ENCODE results near the gene MAPK12.

Gene MAPK12

GRCh38 chr22:50269970-50270665 is 8.6 kb upstream of the MAPK12 start, which contains the start of gene MAPK11:
Gene MAPK11 (minus strand): TSS chr22:50270380. CDS start chr22:50270292, 88 bp downstream.
- no CpG with 5 or more reads among the region's 92 CpGs for WGBS, 2 donors (ENCODE audit: extremely low coverage in 2 of 2, insufficient read length in 2 of 2, insufficient replicate concordance in 1 of 2)
- Histone ChIP-seq H3K4me3 (ENCODE audit: low read length in 2 of 2) (peak within 1 kb of the TSS; percentile 67 to 71), H4K8ac (ENCODE audit: low read depth, low read length) (no peak within 1 kb of the TSS), H4K91ac (ENCODE audit: low read depth, low read length, poor library complexity) (no peak within 1 kb of the TSS), H2BK15ac (ENCODE audit: low read length) (peak within 1 kb of the TSS; percentile 92), H3K18ac (ENCODE audit: low read length) (peak within 1 kb of the TSS; percentile 94), H2AK5ac (ENCODE audit: low read depth, low read length) (peak within 1 kb of the TSS; percentile 98), H3K23ac (ENCODE audit: low read depth, low read length, poor library complexity) (peak within 1 kb of the TSS; percentile 67), H3K36me3 (replicated peaks in 1 of 2; ENCODE audit: control insufficient read depth in 2 of 2, insufficient read depth in 2 of 2, low read length in 2 of 2) (peaks cover 3 to 21% of the 10 kb centered on the region in 2 donors), H2BK120ac (ENCODE audit: low read depth, low read length) (peak within 1 kb of the TSS; percentile 63), H3K27me3 (ENCODE audit: control insufficient read depth in 3 of 3, insufficient read depth in 3 of 3, low read depth in 1 of 3, low read length in 3 of 3) (peaks cover 0 to 9% (median 0%) of the 10 kb centered on the region in 3 experiments), H3K4me1 (ENCODE audit: control insufficient read depth in 2 of 2, insufficient read depth in 1 of 2, low read depth in 1 of 2, low read length in 2 of 2) (peaks cover 26 to 27% of the 10 kb centered on the region in 2 donors), H3K9ac (ENCODE audit: low read depth, low read length, poor library complexity) (no peak within 1 kb of the TSS), H3K9me3 (replicated peaks in 1 of 2; ENCODE audit: control insufficient read depth in 2 of 2, insufficient read depth in 1 of 2, low read depth in 1 of 2, low read length in 2 of 2) (peaks cover 4 to 6% of the 10 kb centered on the region in 2 donors), H2BK5ac (ENCODE audit: low read length) (peak within 1 kb of the TSS; percentile 87), H3K79me1 (ENCODE audit: low read depth, low read length) (peaks cover under 1% of the 10 kb centered on the region), H2BK12ac (ENCODE audit: low read length) (peak within 1 kb of the TSS; percentile 77), H3K27ac (replicated peaks; ENCODE audit: low read length) (peak within 1 kb of the TSS; percentile 93), H2AFZ (ENCODE audit: low read length) (peak within 1 kb of the TSS; percentile 86), H3K4ac (ENCODE audit: low read length) (no peak within 1 kb of the TSS), H3K14ac (ENCODE audit: low read length) (no peak within 1 kb of the TSS), H3K4me2 (ENCODE audit: insufficient read depth, low read length, poor library complexity, severe bottlenecking) (peak within 1 kb of the TSS; percentile 83)
- DNase-seq (ENCODE audit: low spot score) = peak; percentile 26

GRCh38 chr22:50269573-50269969 is 8.1 kb upstream of the MAPK12 start:
- peak overlapping the region; percentile 77 for H2BK12ac ChIP-seq (ENCODE audit: low read length)
- peak overlapping the region; percentile 69 for H3K4me2 ChIP-seq (ENCODE audit: insufficient read depth, low read length, poor library complexity, severe bottlenecking)
- peak overlapping the region; percentile 98 for H2AK5ac ChIP-seq (ENCODE audit: low read depth, low read length)
- H3K9me3 ChIP-seq (replicated peaks in 1 of 2; ENCODE audit: control insufficient read depth in 2 of 2, insufficient read depth in 1 of 2, low read depth in 1 of 2, low read length in 2 of 2) = peaks cover 4 to 6% of the 10 kb centered on the region in 2 donors
- no peak for DNase-seq (ENCODE audit: low spot score)
- peaks cover 25 to 26% of the 10 kb centered on the region in 2 donors for H3K4me1 ChIP-seq (ENCODE audit: control insufficient read depth in 2 of 2, insufficient read depth in 1 of 2, low read depth in 1 of 2, low read length in 2 of 2)
- H3K23ac ChIP-seq (ENCODE audit: low read depth, low read length, poor library complexity) = peak overlapping the region; percentile 59
- no peak overlapping the region for H2BK5ac ChIP-seq (ENCODE audit: low read length)
- no peak overlapping the region for H4K8ac ChIP-seq (ENCODE audit: low read depth, low read length)
- peaks cover 0 to 9% (median 0%) of the 10 kb centered on the region in 3 experiments for H3K27me3 ChIP-seq (ENCODE audit: control insufficient read depth in 3 of 3, insufficient read depth in 3 of 3, low read depth in 1 of 3, low read length in 3 of 3)
- peak overlapping the region; percentile 67 to 71 for H3K4me3 ChIP-seq (ENCODE audit: low read length in 2 of 2)
- H4K91ac ChIP-seq (ENCODE audit: low read depth, low read length, poor library complexity) = no peak overlapping the region
- H3K18ac ChIP-seq (ENCODE audit: low read length) = peak overlapping the region; percentile 85
- peak overlapping the region; percentile 86 for H2AFZ ChIP-seq (ENCODE audit: low read length)
- H3K4ac ChIP-seq (ENCODE audit: low read length) = no peak overlapping the region
- peaks cover 0 to 19% of the 10 kb centered on the region in 2 donors for H3K36me3 ChIP-seq (replicated peaks in 1 of 2; ENCODE audit: control insufficient read depth in 2 of 2, insufficient read depth in 2 of 2, low read length in 2 of 2)
- no peak overlapping the region for H3K9ac ChIP-seq (ENCODE audit: low read depth, low read length, poor library complexity)
- no peak overlapping the region for H3K27ac ChIP-seq (replicated peaks; ENCODE audit: low read length)
- H3K79me1 ChIP-seq (ENCODE audit: low read depth, low read length) = no peaks in the 10 kb centered on the region
- H3K14ac ChIP-seq (ENCODE audit: low read length) = no peak overlapping the region
- no CpG with 5 or more reads among the region's 18 CpGs for WGBS, 2 donors (ENCODE audit: extremely low coverage in 2 of 2, insufficient read length in 2 of 2, insufficient replicate concordance in 1 of 2)
- H2BK120ac ChIP-seq (ENCODE audit: low read depth, low read length) = no peak overlapping the region
- peak overlapping the region; percentile 13 for H2BK15ac ChIP-seq (ENCODE audit: low read length)

GRCh38 chr22:50268655-50269113 is 7.2 kb upstream of the MAPK12 start:
- Histone ChIP-seq H3K18ac (ENCODE audit: low read length) (peak overlapping the region; percentile 11), H3K27ac (replicated peaks; ENCODE audit: low read length) (no peak overlapping the region), H3K4me1 (ENCODE audit: control insufficient read depth in 2 of 2, insufficient read depth in 1 of 2, low read depth in 1 of 2, low read length in 2 of 2) (peaks cover 21 to 24% of the 10 kb centered on the region in 2 donors), H3K27me3 (ENCODE audit: control insufficient read depth in 3 of 3, insufficient read depth in 3 of 3, low read depth in 1 of 3, low read length in 3 of 3) (peaks cover 0 to 9% (median 0%) of the 10 kb centered on the region in 3 experiments), H2AK5ac (ENCODE audit: low read depth, low read length) (peak overlapping the region; percentile 10), H3K4me2 (ENCODE audit: insufficient read depth, low read length, poor library complexity, severe bottlenecking) (no peak overlapping the region), H2BK12ac (ENCODE audit: low read length) (peak overlapping the region; percentile 33), H3K36me3 (replicated peaks in 1 of 2; ENCODE audit: control insufficient read depth in 2 of 2, insufficient read depth in 2 of 2, low read length in 2 of 2) (peaks cover 0 to 18% of the 10 kb centered on the region in 2 donors), H3K4me3 (ENCODE audit: low read length in 2 of 2) (peak overlapping the region in 1 of 2 donors; percentile 67), H2BK5ac (ENCODE audit: low read length) (no peak overlapping the region), H3K14ac (ENCODE audit: low read length) (peak overlapping the region; percentile 56), H2BK15ac (ENCODE audit: low read length) (peak overlapping the region; percentile 13), H3K4ac (ENCODE audit: low read length) (no peak overlapping the region), H3K79me1 (ENCODE audit: low read depth, low read length) (no peaks in the 10 kb centered on the region), H4K8ac (ENCODE audit: low read depth, low read length) (no peak overlapping the region), H3K9me3 (replicated peaks in 1 of 2; ENCODE audit: control insufficient read depth in 2 of 2, insufficient read depth in 1 of 2, low read depth in 1 of 2, low read length in 2 of 2) (peaks cover 4 to 6% of the 10 kb centered on the region in 2 donors), H2AFZ (ENCODE audit: low read length) (no peak overlapping the region), H3K23ac (ENCODE audit: low read depth, low read length, poor library complexity) (no peak overlapping the region), H4K91ac (ENCODE audit: low read depth, low read length, poor library complexity) (no peak overlapping the region), H2BK120ac (ENCODE audit: low read depth, low read length) (no peak overlapping the region), H3K9ac (ENCODE audit: low read depth, low read length, poor library complexity) (no peak overlapping the region)
- WGBS, 2 donors (ENCODE audit: extremely low coverage in 2 of 2, insufficient read length in 2 of 2, insufficient replicate concordance in 1 of 2) = no CpG with 5 or more reads among the region's 9 CpGs
- no peak for DNase-seq (ENCODE audit: low spot score)

Measured in neuronal stem cell (in vitro differentiated cells).